Activated B cell treated with CpG ODN at 0.5 μM for 24 hours (primary cell): ENCODE measurements around the gene GADD45GIP1. TPM values are rescaled to one million over a fixed set of nuclear protein-coding genes. Genes with fewer than 3 reads are reported as not detected.

Source experiments
- ATAC-seq: fragments of 200-7000 bp; cut with Tn5 transposase; one replicate; pipeline ENCODE4 v1.10.0; 2021; ENCODE audit warnings: low read depth, mild to moderate bottlenecking, moderate library complexity
- CTCF ChIA-PET: fragments of 350-600 bp; sonication (Branson Sonifier 250); formaldehyde crosslinking; loops from one replicate; lab custom pipeline; 2021; ENCODE audit warnings: antibody characterized with exemption; lab: Charles Lee
- POLR2A ChIA-PET: fragments of 350-600 bp; sonication (Branson Sonifier 250); formaldehyde crosslinking; loops from one replicate; lab custom pipeline; 2021; ENCODE audit warnings: antibody characterized with exemption; lab: Charles Lee
- DNase-seq: peaks from one replicate; pipeline ENCODE4 v3.0.0; 2022
- H3K27ac Mint-ChIP-seq: one replicate; pipeline ENCODE4 v1.8.0; 2020; ENCODE audit warnings: mixed read lengths
- H3K27me3 Mint-ChIP-seq: one replicate; pipeline ENCODE4 v1.8.0; 2021; ENCODE audit warnings: mixed read lengths
- H3K36me3 Mint-ChIP-seq: one replicate; pipeline ENCODE4 v1.8.0; 2021; ENCODE audit warnings: low read depth, mixed read lengths
- H3K4me1 Mint-ChIP-seq: one replicate; pipeline ENCODE4 v1.8.0; 2021; ENCODE audit warnings: mixed read lengths
- H3K4me3 Mint-ChIP-seq: one replicate; pipeline ENCODE4 v1.8.0; 2020; ENCODE audit warnings: mild to moderate bottlenecking, mixed read lengths
- H3K9me3 Mint-ChIP-seq: one replicate; pipeline ENCODE4 v1.8.0; 2020; ENCODE audit warnings: mixed read lengths
- CTCF ChIP-seq: fragments of 200-600 bp; IDR thresholded peaks from one replicate; pipeline ENCODE4 v1.8.0; 2022; ENCODE audit warnings: antibody characterized with exemption, mild to moderate bottlenecking
- intact Hi-C: fragments of 100-400 bp; cut with micrococcal nuclease; formaldehyde crosslinking; loops from one replicate; pipeline ENCODE4 v1.15.1; 2024
- total RNA-seq: library from RNA; stranded (reverse); gene quantifications from 2 replicates; pipeline ENCODE4 v1.2.3, GENCODE V29; 2022

GADD45GIP1 gene
- total RNA-seq, 1 donor from 2014 or later, result 16.7 TPM

- no peak for DNase-seq
- Mint-ChIP-seq H3K4me3 (no peak overlapping the region), H3K4me1 (no peaks in the 10 kb centered on the region), H3K36me3 (no peaks in the 10 kb centered on the region), H3K27me3 (peaks cover 18% of the 10 kb centered on the region), H3K9me3 (no peaks in the 10 kb centered on the region), H3K27ac (no peak overlapping the region)
- ChIA-PET CTCF (no interaction called here), POLR2A (no interaction called here)
- TF ChIP-seq CTCF, result no peak
- no peak for ATAC-seq
- intact Hi-C loops, result no loop called here
Measured at GRCh38 chr19:13002166-13002898, 45.3 kb upstream of the GADD45GIP1 start.

GRCh38 chr19:13001502-13002165 lies 44.6 kb upstream of the GADD45GIP1 start:
- no peaks in the 10 kb centered on the region for H3K4me1 Mint-ChIP-seq
- H3K4me3 Mint-ChIP-seq, result no peak overlapping the region
- H3K27ac Mint-ChIP-seq, result no peak overlapping the region
- intact Hi-C loops, result no loop called here
- ATAC-seq (no peak), DNase-seq (no peak)
- ChIA-PET POLR2A (no interaction called here), CTCF (no interaction called here)
- peaks cover 18% of the 10 kb centered on the region for H3K27me3 Mint-ChIP-seq
- no peak for TF ChIP-seq CTCF
- no peaks in the 10 kb centered on the region for H3K9me3 Mint-ChIP-seq
- H3K36me3 Mint-ChIP-seq, result no peaks in the 10 kb centered on the region

- Mint-ChIP-seq H3K27ac (no peak overlapping the region), H3K9me3 (no peaks in the 10 kb centered on the region), H3K4me1 (no peaks in the 10 kb centered on the region), H3K4me3 (no peak overlapping the region), H3K36me3 (no peaks in the 10 kb centered on the region), H3K27me3 (peaks cover 18% of the 10 kb centered on the region)
- ATAC-seq (no peak), DNase-seq (no peak)
- CTCF ChIA-PET, result no interaction called here
- TF ChIP-seq CTCF, result no peak
- intact Hi-C loops, result no loop called here
- POLR2A ChIA-PET, result no interaction called here
Measured at GRCh38 chr19:13001166-13001501, 44.1 kb upstream of the GADD45GIP1 start.

- intact Hi-C loops, result no loop called here
- DNase-seq (no peak), ATAC-seq (no peak)
- no peak overlapping the region for H3K4me3 Mint-ChIP-seq
- ChIA-PET POLR2A (no interaction called here), CTCF (interaction anchor here (1.1 kb wide), 1 partner anchor 33 kb away, joined by 3 read pairs; no protein-coding TSS in a partner anchor)
- peaks cover 8% of the 10 kb centered on the region for H3K4me1 Mint-ChIP-seq
- H3K36me3 Mint-ChIP-seq, result peaks cover 4% of the 10 kb centered on the region
- H3K27me3 Mint-ChIP-seq, result peaks cover 19% of the 10 kb centered on the region
- no peaks in the 10 kb centered on the region for H3K9me3 Mint-ChIP-seq
- TF ChIP-seq CTCF, result no peak
- no peak overlapping the region for H3K27ac Mint-ChIP-seq
Measured at GRCh38 chr19:12997967-12998940, 41.2 kb upstream of the GADD45GIP1 start.
